ENCODE results near the gene SH3RF1. TPM values are rescaled to one million over a fixed set of nuclear protein-coding genes. Genes with fewer than 3 reads are reported as not detected.

The SH3RF1 gene
- total RNA-seq, 1 experiment from 2014 or later, result 11.5 TPM

GRCh38 chr4:169221662-169222061 is 49.1 kb downstream of the SH3RF1 start:
- CTCF ChIA-PET, result no interaction called here
- Histone ChIP-seq H3K36me3 (ENCODE audit: control insufficient read depth, insufficient read depth, low read length) (no peaks in the 10 kb centered on the region), H3K9me3 (ENCODE audit: control insufficient read depth, insufficient read depth, low read depth, low read length) (no peaks in the 10 kb centered on the region), H3K4me1 (ENCODE audit: control insufficient read depth, insufficient read depth, low read length) (peaks cover 9% of the 10 kb centered on the region), H3K27me3 (ENCODE audit: control insufficient read depth, insufficient read depth, low read length) (no peaks in the 10 kb centered on the region), H3K27ac (ENCODE audit: low read length) (no peak overlapping the region), H3K4me3 (ENCODE audit: low read depth in 2 of 2, low read length in 2 of 2) (no peak overlapping the region)
- intact Hi-C loops (cut with micrococcal nuclease; ENCODE audit: unreplicated experiment), result no loop called here
- ATAC-seq, result no peak
- POLR2A ChIA-PET, result no interaction called here
- in situ Hi-C loops (cut with HindIII; ENCODE audit: low pct_unique_long_range_greater_than_20kb, low sequenced_read_pairs), result no loop called here
- no TSS peak for BruUV-seq (replicated peaks)
- TF ChIP-seq POLR2AphosphoS5 (IDR thresholded peaks at IDR 0.05; ENCODE audit: low read depth, low read length) (no peak), CTCF (IDR thresholded peaks at IDR 0.05) (no peak), SIN3A (IDR thresholded peaks at IDR 0.05; ENCODE audit: borderline replicate concordance, insufficient read depth, low read depth, low read length) (no peak), TCF7L2 (IDR thresholded peaks at IDR 0.05; ENCODE audit: low read depth, low read length) (no peak)
- TF ChIP-seq, protein P1, sequence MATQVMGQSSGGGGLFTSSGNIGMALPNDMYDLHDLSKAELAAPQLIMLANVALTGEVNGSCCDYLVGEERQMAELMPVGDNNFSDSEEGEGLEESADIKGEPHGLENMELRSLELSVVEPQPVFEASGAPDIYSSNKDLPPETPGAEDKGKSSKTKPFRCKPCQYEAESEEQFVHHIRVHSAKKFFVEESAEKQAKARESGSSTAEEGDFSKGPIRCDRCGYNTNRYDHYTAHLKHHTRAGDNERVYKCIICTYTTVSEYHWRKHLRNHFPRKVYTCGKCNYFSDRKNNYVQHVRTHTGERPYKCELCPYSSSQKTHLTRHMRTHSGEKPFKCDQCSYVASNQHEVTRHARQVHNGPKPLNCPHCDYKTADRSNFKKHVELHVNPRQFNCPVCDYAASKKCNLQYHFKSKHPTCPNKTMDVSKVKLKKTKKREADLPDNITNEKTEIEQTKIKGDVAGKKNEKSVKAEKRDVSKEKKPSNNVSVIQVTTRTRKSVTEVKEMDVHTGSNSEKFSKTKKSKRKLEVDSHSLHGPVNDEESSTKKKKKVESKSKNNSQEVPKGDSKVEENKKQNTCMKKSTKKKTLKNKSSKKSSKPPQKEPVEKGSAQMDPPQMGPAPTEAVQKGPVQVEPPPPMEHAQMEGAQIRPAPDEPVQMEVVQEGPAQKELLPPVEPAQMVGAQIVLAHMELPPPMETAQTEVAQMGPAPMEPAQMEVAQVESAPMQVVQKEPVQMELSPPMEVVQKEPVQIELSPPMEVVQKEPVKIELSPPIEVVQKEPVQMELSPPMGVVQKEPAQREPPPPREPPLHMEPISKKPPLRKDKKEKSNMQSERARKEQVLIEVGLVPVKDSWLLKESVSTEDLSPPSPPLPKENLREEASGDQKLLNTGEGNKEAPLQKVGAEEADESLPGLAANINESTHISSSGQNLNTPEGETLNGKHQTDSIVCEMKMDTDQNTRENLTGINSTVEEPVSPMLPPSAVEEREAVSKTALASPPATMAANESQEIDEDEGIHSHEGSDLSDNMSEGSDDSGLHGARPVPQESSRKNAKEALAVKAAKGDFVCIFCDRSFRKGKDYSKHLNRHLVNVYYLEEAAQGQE (IDR thresholded peaks at IDR 0.05; ENCODE audit: insufficient read depth in 1 of 2, low read depth in 2 of 2, low read length in 1 of 2), result no peak
- no peak for DNase-seq (ENCODE audit: low read depth, low spot score)

DNA sequence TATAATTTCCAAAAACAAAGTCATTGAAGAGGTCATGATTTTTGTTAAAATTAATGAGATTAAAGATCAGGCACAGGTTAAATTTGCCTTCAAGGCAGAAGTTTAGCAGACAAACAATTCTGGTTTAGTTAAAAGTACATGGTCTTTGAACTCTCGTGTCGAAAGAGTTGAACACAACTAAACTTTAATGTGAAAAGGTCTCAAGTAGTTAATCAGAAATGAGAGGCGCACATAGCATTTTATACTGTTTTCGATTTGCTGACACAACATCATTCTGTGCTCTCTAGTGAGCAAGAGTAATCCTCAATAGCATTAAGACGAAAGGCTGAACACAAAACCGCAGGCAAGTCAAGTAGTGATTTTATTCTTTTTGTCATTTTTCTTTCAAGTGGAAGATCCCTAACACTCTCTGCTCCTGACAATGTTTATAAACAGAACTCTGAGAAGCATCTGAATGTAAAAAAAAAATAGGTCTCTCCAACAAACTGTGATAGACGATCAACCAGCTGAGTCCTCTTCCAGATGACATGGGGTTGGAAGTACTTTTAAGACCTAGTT is 49.8 kb downstream of the SH3RF1 start:
- in situ Hi-C loops (cut with HindIII; ENCODE audit: low pct_unique_long_range_greater_than_20kb, low sequenced_read_pairs) (no loop called here), intact Hi-C loops (cut with micrococcal nuclease; ENCODE audit: unreplicated experiment) (no loop called here)
- TF ChIP-seq CTCF (IDR thresholded peaks at IDR 0.05), result no peak
- no peak for TF ChIP-seq POLR2AphosphoS5 (IDR thresholded peaks at IDR 0.05; ENCODE audit: low read depth, low read length)
- TF ChIP-seq SIN3A (IDR thresholded peaks at IDR 0.05; ENCODE audit: borderline replicate concordance, insufficient read depth, low read depth, low read length), result no peak
- TF ChIP-seq, protein P1 (IDR thresholded peaks at IDR 0.05; ENCODE audit: insufficient read depth in 1 of 2, low read depth in 2 of 2, low read length in 1 of 2), result no peak
- no peak for TF ChIP-seq TCF7L2 (IDR thresholded peaks at IDR 0.05; ENCODE audit: low read depth, low read length)
- Histone ChIP-seq H3K27ac (ENCODE audit: low read length) (no peak overlapping the region), H3K36me3 (ENCODE audit: control insufficient read depth, insufficient read depth, low read length) (no peaks in the 10 kb centered on the region), H3K9me3 (ENCODE audit: control insufficient read depth, insufficient read depth, low read depth, low read length) (no peaks in the 10 kb centered on the region), H3K27me3 (ENCODE audit: control insufficient read depth, insufficient read depth, low read length) (no peaks in the 10 kb centered on the region), H3K4me3 (ENCODE audit: low read depth in 2 of 2, low read length in 2 of 2) (no peak overlapping the region), H3K4me1 (ENCODE audit: control insufficient read depth, insufficient read depth, low read length) (peaks cover 8% of the 10 kb centered on the region)
- ChIA-PET CTCF (no interaction called here), POLR2A (no interaction called here)
- no peak for ATAC-seq
- BruUV-seq (replicated peaks), result no TSS peak
- DNase-seq (ENCODE audit: low read depth, low spot score), result no peak
